Stomach (tissue), 4 donors: ENCODE results near the gene RASAL2.

Experiments
- CTCF ChIP-seq, 7 experiments: fragments of 450-650 bp in 4 of 7; fragments of 200-600 bp in 3 of 7; sonication (generic) in 3 of 7; IDR thresholded peaks; one replicate each; pipeline ENCODE4 v1.5.1; 2016 to 2019; ENCODE audit warnings: antibody characterized with exemption in 7 of 7, control low read depth in 2 of 7, mild to moderate bottlenecking in 1 of 7
- POLR2A ChIP-seq, 4 donors: fragments of 450-650 bp; IDR thresholded peaks; one replicate each; pipeline ENCODE4 v1.6.1; 2016; ENCODE audit warnings: antibody characterized with exemption in 4 of 4, control low read depth in 2 of 4, mild to moderate bottlenecking in 1 of 4, moderate library complexity in 1 of 4

- TF ChIP-seq CTCF (IDR thresholded peaks at IDR 0.05) = no peak
- no peak for TF ChIP-seq POLR2A (IDR thresholded peaks at IDR 0.05)
These were observed 313.8 kb downstream of the RASAL2 start for GRCh38 chr1:178407655-178408054.
